ENCODE results near the gene C1RL. TPM values are rescaled to one million over a fixed set of nuclear protein-coding genes. Genes with fewer than 3 reads are reported as not detected.

Gene C1RL
- total RNA-seq, 4 donors from 2014 or later: 39.2 to 153 (median 59.5) TPM

- intact Hi-C loops (cut with DNase I): loop anchor here (5.0 kb wide), 1 partner anchor 44 kb away; the partner anchor contains the start of gene PEX5
- peaks cover 0 to 10% of the 10 kb centered on the region in 2 donors for H3K36me3 ChIP-seq
- no peak overlapping the region for H3K4me3 ChIP-seq (replicated peaks in 1 of 3)
- H3K27ac ChIP-seq: no peak overlapping the region
- no peak for DNase-seq
- H3K4me1 ChIP-seq: no peaks in the 10 kb centered on the region
- WGBS, 2 donors: 92 to 95% methylated on average over 7 of the region's 7 CpGs
- no peak for TF ChIP-seq CTCF (IDR thresholded peaks at IDR 0.05)
- H3K27me3 ChIP-seq: no peaks in the 10 kb centered on the region
- no peaks in the 10 kb centered on the region for H3K9me3 ChIP-seq
Observed at GRCh38 chr12:7143564-7143963, 34.5 kb upstream of the C1RL start.

- intact Hi-C loops (cut with DNase I): loop anchor here (5.0 kb wide), 1 partner anchor 44 kb away; the partner anchor contains the start of gene PEX5
- Histone ChIP-seq H3K4me1 (no peaks in the 10 kb centered on the region), H3K36me3 (peaks cover 0 to 10% of the 10 kb centered on the region in 2 donors), H3K27ac (no peak overlapping the region), H3K4me3 (replicated peaks in 1 of 3) (no peak overlapping the region), H3K27me3 (no peaks in the 10 kb centered on the region), H3K9me3 (no peaks in the 10 kb centered on the region)
- DNase-seq: no peak
- TF ChIP-seq CTCF (IDR thresholded peaks at IDR 0.05) (no peak), POLR2A (IDR thresholded peaks at IDR 0.05) (no peak)
- WGBS, 2 donors: 94 to 95% methylated on average over 18 of the region's 18 CpGs
Observed at GRCh38 chr12:7142809-7143465, 33.9 kb upstream of the C1RL start.

GRCh38 chr12:7142056-7142644, 33.1 kb upstream of the C1RL start:
- Histone ChIP-seq H3K9me3 (no peaks in the 10 kb centered on the region), H3K27me3 (no peaks in the 10 kb centered on the region), H3K4me1 (no peaks in the 10 kb centered on the region), H3K4me3 (replicated peaks in 1 of 3) (no peak overlapping the region), H3K36me3 (peaks cover 0 to 10% of the 10 kb centered on the region in 2 donors), H3K27ac (no peak overlapping the region)
- 72 to 81% methylated on average over 5 of the region's 5 CpGs for WGBS, 2 donors
- DNase-seq: peak; percentile 48 to 51
- intact Hi-C loops (cut with DNase I): loop anchor here (5.0 kb wide), 1 partner anchor 45 kb away; the partner anchor contains the start of gene PEX5
- TF ChIP-seq POLR2A (IDR thresholded peaks at IDR 0.05): no peak
- TF ChIP-seq CTCF (IDR thresholded peaks at IDR 0.05): peak in 5 of 6 experiments; percentile 27 to 63 (median 46)

- H3K4me1 ChIP-seq: no peaks in the 10 kb centered on the region
- H3K9me3 ChIP-seq: no peaks in the 10 kb centered on the region
- no peak for DNase-seq
- 90 to 98% methylated on average over 7 of the region's 7 CpGs for WGBS, 2 donors
- H3K27me3 ChIP-seq: no peaks in the 10 kb centered on the region
- no peak overlapping the region for H3K4me3 ChIP-seq (replicated peaks in 1 of 3)
- no peak overlapping the region for H3K27ac ChIP-seq
- TF ChIP-seq CTCF (IDR thresholded peaks at IDR 0.05) (no peak), POLR2A (IDR thresholded peaks at IDR 0.05) (no peak)
- H3K36me3 ChIP-seq: peaks cover 5 to 7% of the 10 kb centered on the region in 2 donors
- intact Hi-C loops (cut with DNase I): loop anchor here (5.0 kb wide), 1 partner anchor 46 kb away; the partner anchor contains the start of gene PEX5
Observed at GRCh38 chr12:7141351-7142005, 32.5 kb upstream of the C1RL start.

All from thyroid gland (tissue), 4 donors.